Suprapubic skin (tissue), 4 donors: ENCODE results near the gene ITSN2. TPM values are rescaled to one million over a fixed set of nuclear protein-coding genes. Genes with fewer than 3 reads are reported as not detected.

Source experiments
- DNase-seq, 2 donors: peaks; one replicate each; pipeline ENCODE4 v3.0.0-alpha.2; 2019; ENCODE audit warnings: low spot score in 2 of 2
- H3K27ac ChIP-seq: fragments of 200-600 bp; sonication (generic); one replicate; pipeline ENCODE4 v1.5.1; 2019
- H3K27me3 ChIP-seq: fragments of 200-600 bp; sonication (generic); one replicate; pipeline ENCODE4 v1.5.1; 2019
- H3K36me3 ChIP-seq: fragments of 200-600 bp; sonication (generic); one replicate; pipeline ENCODE4 v1.5.1; 2019
- H3K4me1 ChIP-seq: fragments of 200-600 bp; sonication (generic); one replicate; pipeline ENCODE4 v1.5.1; 2019
- H3K4me3 ChIP-seq: fragments of 200-600 bp; sonication (generic); one replicate; pipeline ENCODE4 v1.5.1; 2019; ENCODE audit warnings: mild to moderate bottlenecking
- H3K9me3 ChIP-seq: fragments of 200-600 bp; sonication (generic); one replicate; pipeline ENCODE4 v1.5.1; 2019
- CTCF ChIP-seq, 2 donors: fragments of 200-600 bp in 1 of 2; fragments of 450-650 bp in 1 of 2; sonication (generic) in 1 of 2; IDR thresholded peaks; one replicate each; pipeline ENCODE4 v1.5.1; 2016 to 2019; ENCODE audit warnings: antibody characterized with exemption in 2 of 2, mild to moderate bottlenecking in 1 of 2, moderate library complexity in 1 of 2
- EP300 ChIP-seq: sonication (generic); formaldehyde crosslinking; IDR thresholded peaks from one replicate; pipeline ENCODE4 v1.6.1; 2017; ENCODE audit warnings: antibody characterized with exemption
- POLR2A ChIP-seq, 2 donors: fragments of 450-650 bp; IDR thresholded peaks; one replicate each; pipeline ENCODE4 v1.6.1; 2017; ENCODE audit warnings: antibody characterized with exemption in 2 of 2, mild to moderate bottlenecking in 2 of 2, moderate library complexity in 2 of 2
- POLR2AphosphoS5 ChIP-seq, 3 donors: sonication (generic); formaldehyde crosslinking; IDR thresholded peaks; one replicate each; pipeline ENCODE4 v1.6.1; 2017; ENCODE audit warnings: antibody characterized with exemption in 3 of 3
- WGBS: methylation state at CpG from one replicate; pipeline ENCODE4 v1.1.5; 2018; 5-methylcytosine and 5-hydroxymethylcytosine counted together
- total RNA-seq, 4 donors: library from RNA; depleted of rRNA; stranded (reverse); fragments of >200 nt; gene quantifications; one replicate each; pipeline ENCODE4 v1.1.0, GENCODE V29; 2016

The ITSN2 gene
- total RNA-seq, 4 donors from 2014 or later, result 65.8 to 92.6 (median 69.7) TPM

GRCh38 chr2:24247592-24247991 lies 112.7 kb downstream of the ITSN2 start:
- H3K27me3 ChIP-seq, result no peaks in the 10 kb centered on the region
- H3K9me3 ChIP-seq, result no peaks in the 10 kb centered on the region
- H3K36me3 ChIP-seq, result peaks cover 69% of the 10 kb centered on the region
- no peaks in the 10 kb centered on the region for H3K4me1 ChIP-seq
- H3K4me3 ChIP-seq, result no peak overlapping the region
- no peak for DNase-seq
- WGBS, result 95% methylated on average over 3 of the region's 3 CpGs
- TF ChIP-seq CTCF (IDR thresholded peaks at IDR 0.05), result no peak
- H3K27ac ChIP-seq, result no peak overlapping the region

- no peak for DNase-seq
- WGBS, result 100% methylated on average over 1 of the region's 1 CpG
- H3K9me3 ChIP-seq, result no peaks in the 10 kb centered on the region
- no peaks in the 10 kb centered on the region for H3K27me3 ChIP-seq
- peaks cover 67% of the 10 kb centered on the region for H3K36me3 ChIP-seq
- H3K4me1 ChIP-seq, result no peaks in the 10 kb centered on the region
- H3K27ac ChIP-seq, result no peak overlapping the region
- TF ChIP-seq POLR2A (IDR thresholded peaks at IDR 0.05) (no peak), CTCF (IDR thresholded peaks at IDR 0.05) (no peak), POLR2AphosphoS5 (IDR thresholded peaks at IDR 0.05) (no peak)
- no peak overlapping the region for H3K4me3 ChIP-seq
These were observed 113.2 kb downstream of the ITSN2 start for GRCh38 chr2:24247164-24247563.

DNA sequence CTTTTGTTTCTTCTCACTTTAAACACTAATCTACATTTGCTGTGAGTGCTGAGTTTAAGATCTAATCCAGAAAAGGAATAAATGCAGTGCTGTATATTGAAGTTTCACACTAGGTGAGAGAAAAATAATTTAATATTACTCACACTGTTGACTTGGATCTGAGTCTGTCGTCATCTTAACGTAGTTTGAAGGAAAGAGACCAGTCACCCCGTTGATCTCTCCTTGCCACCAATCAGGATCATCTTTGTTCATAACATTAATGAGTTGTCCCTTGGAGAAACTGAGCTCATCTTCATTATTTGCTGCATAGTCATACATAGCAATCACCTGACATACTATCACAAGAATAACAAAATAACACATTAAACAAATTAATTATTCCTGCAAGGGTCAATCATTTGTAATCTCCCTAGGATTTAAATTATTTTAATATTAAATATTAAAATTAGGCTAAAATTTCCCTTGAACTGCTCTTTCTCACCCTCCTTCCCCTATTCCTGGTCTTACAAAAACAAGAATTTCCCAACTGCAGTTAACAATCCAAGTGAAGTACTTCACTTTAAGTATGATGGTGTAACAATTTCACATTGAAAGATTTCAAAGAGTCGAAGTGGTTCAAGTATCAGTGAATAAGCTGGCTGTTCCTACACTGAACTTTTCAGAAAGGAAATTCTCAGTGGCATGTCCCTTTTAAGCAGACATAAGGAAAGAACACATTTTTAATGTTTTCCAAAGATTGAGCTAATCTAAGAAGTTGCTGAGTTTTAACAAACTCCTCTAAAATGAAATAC lies 114.2 kb downstream of the ITSN2 start:
- Histone ChIP-seq H3K27ac (no peak overlapping the region), H3K36me3 (peaks cover 66% of the 10 kb centered on the region), H3K27me3 (no peaks in the 10 kb centered on the region), H3K4me3 (no peak overlapping the region), H3K4me1 (no peaks in the 10 kb centered on the region), H3K9me3 (no peaks in the 10 kb centered on the region)
- 93% methylated on average over 4 of the region's 4 CpGs for WGBS
- TF ChIP-seq POLR2AphosphoS5 (IDR thresholded peaks at IDR 0.05) (no peak), POLR2A (IDR thresholded peaks at IDR 0.05) (no peak), EP300 (no peak), CTCF (IDR thresholded peaks at IDR 0.05) (no peak)
- no peak for DNase-seq

- Histone ChIP-seq H3K36me3 (peaks cover 27% of the 10 kb centered on the region), H3K9me3 (no peaks in the 10 kb centered on the region), H3K4me1 (no peaks in the 10 kb centered on the region), H3K4me3 (no peak overlapping the region), H3K27ac (no peak overlapping the region), H3K27me3 (no peaks in the 10 kb centered on the region)
- DNase-seq, result no peak
- no peak for TF ChIP-seq POLR2A (IDR thresholded peaks at IDR 0.05)
- TF ChIP-seq EP300, result no peak
- TF ChIP-seq CTCF (IDR thresholded peaks at IDR 0.05), result no peak
- no peak for TF ChIP-seq POLR2AphosphoS5 (IDR thresholded peaks at IDR 0.05)
These were observed 118.8 kb downstream of the ITSN2 start for GRCh38 chr2:24241528-24241927.

DNA sequence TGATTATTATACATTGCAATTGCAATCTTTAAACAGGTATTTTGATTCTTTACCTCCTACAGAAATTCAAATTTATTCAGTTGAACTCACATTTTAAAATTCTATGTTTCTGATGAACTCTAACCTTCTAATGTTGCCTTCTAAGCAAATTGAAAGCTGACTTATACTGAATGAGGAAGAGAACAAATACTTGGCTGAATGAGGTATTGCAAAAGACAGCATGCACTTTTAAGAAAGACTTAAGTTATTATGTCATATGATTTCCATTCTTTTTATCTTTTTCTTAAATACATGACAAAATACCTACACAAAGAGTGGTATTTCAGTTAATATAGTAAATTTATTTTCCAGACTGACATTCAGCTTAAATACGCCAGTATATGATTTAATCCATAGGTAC lies 120.8 kb downstream of the ITSN2 start:
- no peak for DNase-seq
- WGBS, result 96% methylated on average over 1 of the region's 1 CpG
- Histone ChIP-seq H3K27me3 (no peaks in the 10 kb centered on the region), H3K4me1 (no peaks in the 10 kb centered on the region), H3K36me3 (peaks cover 11% of the 10 kb centered on the region), H3K27ac (no peak overlapping the region), H3K4me3 (no peak overlapping the region), H3K9me3 (no peaks in the 10 kb centered on the region)
- TF ChIP-seq POLR2A (IDR thresholded peaks at IDR 0.05) (no peak), CTCF (IDR thresholded peaks at IDR 0.05) (no peak), EP300 (no peak), POLR2AphosphoS5 (IDR thresholded peaks at IDR 0.05) (no peak)
